Midbrain (tissue), 1 donor: Measurements from ENCODE around the gene ZFYVE26.
A peak's percentile ranks its signal among the peaks of the same experiment; 100 is the strongest.
"Not testable (repeated sequence)": the region's sequence is repeated elsewhere in the genome, so short reads cannot be mapped to it uniquely, and the experiment has no call there.

Source experiments
- DNase-seq: peaks from one replicate; lab custom pipeline; 2025; lab: John Stamatoyannopoulos, UW

ZFYVE26 gene

DNA sequence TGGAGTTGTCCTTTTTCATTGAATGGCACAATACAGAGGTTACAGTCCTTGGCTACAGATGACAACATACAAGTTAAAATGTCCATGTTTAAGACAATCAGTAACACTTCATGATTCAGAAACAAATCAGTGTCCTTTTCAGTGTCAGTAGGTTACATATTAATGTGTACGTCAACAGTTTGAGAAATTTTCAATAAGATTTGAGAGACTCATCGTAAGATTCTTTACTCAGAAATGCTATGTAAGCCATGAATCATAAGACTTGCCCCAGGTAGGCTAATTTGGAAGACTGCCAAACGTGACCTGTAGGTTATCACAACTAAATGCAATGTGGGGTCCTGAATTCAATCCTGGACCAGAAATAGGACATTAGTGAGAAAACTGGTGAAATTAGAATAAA, 111.2 kb downstream of the ZFYVE26 start:
- DNase-seq, result no peak

DNA sequence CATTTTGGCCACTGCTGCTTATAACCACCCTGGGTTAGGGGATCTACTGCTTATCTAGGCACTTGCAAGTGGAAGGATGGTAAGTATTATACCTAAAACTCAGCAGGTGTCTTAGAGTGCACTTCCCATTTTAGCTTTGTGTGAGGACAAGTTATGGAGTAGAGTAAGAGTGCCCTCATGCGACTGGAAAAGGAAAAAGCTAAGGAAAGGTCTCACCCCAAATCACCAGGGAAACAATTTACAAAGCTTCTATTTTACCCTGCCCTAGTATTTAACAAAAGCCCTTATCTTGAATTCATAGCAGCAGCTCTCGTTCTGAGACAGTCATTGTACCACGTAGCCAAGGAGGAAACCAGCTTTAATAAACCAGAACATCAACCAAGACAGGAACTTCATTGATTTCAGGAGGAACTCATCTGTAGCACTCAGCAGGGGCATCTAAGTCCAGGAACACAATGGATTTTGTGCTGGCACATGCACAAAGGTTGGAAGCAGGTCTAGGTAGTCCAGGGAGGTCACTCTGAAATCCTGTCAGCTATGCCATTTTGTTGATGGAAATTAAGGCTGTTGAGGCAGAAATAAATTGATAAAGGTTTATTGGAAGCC, 111.8 kb downstream of the ZFYVE26 start:
- peak; percentile 89 for DNase-seq

DNA sequence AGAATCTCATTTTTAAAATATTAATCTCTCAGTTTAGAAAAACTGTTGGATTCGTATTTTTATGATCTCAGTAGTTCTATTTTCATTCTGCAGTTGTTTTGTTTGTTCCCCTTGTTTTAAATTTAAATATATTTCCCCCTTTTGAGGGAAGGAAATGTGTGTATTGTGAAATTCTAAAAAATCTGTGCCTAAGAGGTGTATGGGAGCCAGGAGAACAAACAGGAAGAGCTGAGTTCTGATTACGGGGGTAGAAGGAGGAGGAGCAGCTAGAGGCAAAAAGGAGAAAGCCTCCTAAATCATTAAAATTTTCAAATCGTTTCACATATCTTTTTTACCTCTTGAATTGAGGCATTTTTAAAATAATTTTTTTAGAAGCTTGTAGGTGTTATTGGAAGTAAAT, 112.4 kb downstream of the ZFYVE26 start:
- no peak for DNase-seq

DNA sequence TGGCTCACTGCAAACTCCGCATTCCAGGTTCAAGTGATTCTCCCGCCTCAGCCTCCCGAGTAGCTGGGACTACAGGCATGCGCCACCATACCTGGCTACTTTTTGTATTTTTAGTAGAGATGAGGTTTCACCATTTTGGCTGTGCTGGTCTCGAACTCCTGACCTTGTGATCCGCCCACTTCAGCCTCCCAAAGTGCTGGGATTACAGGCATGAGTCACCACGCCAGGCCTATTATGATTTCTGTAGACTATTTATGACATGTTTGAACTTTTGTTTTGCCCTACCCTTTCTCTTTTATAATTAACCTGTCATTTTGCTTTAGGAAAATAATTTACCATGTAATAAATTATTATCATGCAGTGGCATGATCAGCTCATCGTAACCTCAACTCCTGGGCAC, 114.9 kb downstream of the ZFYVE26 start, which contains the start of gene RDH12:
RDH12 (plus strand) TSS at position 395 of the 400 bp plus-strand sequence. CDS start 20,757 bp downstream, outside the sequence.
- DNase-seq, result not testable (repeated sequence)

DNA sequence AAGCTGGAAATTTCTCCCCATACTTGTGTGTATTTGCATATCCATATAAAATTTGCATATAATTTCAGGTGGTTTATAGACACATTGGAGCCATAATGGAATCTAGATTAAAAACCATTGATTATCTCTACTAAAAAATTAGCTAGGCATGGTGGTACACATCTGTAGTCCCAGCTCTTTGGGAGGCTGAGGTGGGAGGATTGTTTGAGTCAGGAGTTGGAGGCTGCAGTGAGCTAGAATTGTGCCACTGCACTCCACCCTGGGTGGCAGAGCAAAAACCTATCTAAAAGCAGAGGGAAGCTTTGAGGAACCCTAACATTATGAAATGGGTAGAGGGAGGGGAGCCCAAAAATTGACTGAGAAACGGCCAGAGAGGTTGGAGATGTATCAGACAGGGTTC, 118.2 kb downstream of the ZFYVE26 start:
- no peak for DNase-seq

DNA sequence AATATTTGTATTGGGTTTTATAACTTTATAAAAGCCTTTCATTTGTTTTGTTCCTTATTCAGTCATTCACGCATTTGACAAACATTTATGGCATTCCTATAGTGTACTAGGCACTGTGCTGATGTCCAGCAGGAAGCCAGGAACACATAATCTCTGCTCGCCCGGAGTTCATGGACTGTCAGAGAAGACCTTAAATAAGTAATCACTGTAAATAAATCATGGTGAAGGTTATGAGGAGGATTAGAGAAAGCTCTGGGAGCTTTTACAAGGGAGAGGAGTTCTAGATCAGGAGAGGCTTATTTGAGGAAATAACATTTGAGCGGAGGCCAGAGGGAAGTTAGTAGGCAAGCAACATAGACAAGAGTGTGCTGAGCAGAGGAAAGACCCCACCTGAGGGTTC, 119.4 kb downstream of the ZFYVE26 start:
- DNase-seq, result no peak
